Measurements from ENCODE around the gene PNLDC1.
"Not testable (repeated sequence)": the region's sequence is repeated elsewhere in the genome, so short reads cannot be mapped to it uniquely, and the experiment has no call there.

PNLDC1 gene

DNA sequence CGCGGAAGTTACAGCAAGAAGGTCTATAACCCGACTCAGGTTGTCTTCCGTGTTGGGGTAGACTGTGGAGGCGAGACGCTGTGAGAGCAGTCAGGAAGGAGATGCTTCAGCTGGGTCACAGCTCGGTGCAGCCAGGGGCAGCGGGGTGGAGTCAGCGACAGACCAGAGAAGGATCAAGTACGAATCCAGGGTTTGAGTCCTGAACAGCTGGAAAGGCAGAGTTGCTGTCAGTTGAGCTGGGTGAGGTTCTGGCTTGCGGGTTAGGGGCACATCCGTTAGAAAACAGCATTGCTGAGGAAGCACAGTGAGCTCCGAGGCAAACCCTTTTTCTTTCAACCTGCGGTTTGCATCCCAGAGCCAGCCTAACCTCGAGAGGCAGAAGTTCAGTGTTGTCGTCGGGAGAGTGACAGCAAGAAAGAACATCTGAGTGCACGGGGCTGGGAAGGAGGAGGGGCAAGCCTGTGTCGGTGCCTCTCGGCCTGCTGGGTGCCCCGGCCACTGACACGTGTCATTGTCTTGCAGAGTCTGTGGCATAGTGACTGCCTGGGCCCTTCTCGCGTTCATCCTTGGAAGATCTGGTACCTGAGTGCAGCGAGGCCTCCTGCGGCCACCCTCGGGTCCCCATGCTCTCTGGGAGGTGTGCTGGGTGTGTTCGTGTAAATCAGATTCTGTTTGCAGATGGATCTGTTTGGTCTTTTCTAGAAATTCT lies 20.0 kb downstream of the PNLDC1 start:
- DNase-seq (ENCODE audit: low read depth, low spot score), result no peak

DNA sequence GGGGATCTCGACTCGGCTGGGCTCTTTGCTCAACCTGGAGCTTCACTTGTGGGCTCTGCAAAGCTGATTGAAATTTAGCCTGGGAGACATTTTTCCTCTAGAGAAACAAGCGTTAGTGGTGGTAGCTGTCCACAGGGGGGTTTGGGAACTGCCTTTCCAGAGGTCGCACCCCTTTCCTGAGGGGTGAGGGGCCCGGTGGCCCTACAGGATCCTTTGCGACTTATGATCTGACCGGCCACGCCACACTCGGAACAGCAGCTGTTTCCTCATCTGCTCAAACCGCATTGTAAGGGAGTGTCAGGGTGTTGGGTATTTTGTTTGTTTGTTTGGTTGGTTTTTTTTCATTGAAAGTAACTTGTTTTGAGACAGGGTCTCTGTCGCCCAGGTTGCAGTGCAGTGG lies 21.0 kb downstream of the PNLDC1 start:
- no peak for DNase-seq (ENCODE audit: low read depth, low spot score)

DNA sequence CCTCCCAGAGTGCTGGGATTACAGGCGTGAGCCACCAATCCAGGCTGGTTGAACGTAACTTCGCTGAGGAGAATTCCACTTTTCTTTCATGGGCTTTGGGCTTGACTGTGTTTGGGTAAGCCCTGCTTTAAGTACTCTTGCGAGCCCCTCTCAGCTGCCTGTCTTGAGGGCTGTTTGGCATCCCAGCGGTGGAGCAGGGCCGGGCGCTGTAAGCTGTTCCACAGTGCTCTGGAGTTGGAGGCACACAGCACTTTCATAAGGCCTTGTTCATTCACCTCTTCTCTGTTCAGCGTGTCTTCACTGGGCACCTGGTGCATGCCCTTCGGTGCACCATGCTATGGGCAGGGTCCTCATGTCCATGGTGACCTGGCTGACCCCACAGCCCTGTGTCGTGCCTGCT lies 21.6 kb downstream of the PNLDC1 start:
- DNase-seq (ENCODE audit: low read depth, low spot score), result no peak

DNA sequence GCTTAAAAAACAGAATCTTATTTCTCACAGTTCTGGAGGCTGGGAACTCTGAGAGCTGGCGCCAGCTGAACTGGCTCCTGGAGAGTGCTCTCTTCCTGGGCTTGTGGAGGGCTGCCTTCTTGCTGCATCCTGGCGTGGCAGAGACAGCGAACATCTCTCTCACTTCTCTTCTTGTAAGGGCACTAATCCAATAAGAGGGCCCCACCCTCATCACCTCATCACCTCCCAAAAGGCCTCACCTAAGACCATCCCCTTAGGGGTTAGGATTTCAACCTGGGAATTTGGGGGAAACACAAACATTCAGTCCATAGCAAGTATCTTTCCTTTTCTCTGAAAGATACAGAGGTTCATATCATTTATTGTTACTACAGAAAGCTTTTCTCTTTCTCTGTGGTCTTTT lies 23.9 kb downstream of the PNLDC1 start:
- no peak for DNase-seq (ENCODE audit: low read depth, low spot score)

DNA sequence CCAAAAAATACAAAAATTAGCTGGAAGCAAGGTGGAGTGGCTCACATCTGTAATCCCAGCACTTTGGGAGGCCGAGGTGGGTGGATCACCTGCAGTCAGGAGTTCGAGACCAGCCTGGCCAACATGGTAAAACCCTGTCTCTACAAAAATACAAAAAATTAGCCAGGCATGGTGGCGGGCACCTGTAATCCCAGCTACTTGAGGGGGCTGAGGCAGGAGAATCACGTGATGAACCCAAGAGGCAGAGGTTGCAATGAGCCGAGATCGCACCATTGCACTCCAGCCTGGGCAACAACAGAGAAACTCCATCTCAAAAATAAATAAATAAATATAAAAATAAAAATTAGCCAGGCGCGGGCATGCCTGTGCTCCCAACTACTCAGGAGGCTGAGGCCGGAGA lies 24.6 kb downstream of the PNLDC1 start:
- DNase-seq (ENCODE audit: low read depth, low spot score), result not testable (repeated sequence)

DNA sequence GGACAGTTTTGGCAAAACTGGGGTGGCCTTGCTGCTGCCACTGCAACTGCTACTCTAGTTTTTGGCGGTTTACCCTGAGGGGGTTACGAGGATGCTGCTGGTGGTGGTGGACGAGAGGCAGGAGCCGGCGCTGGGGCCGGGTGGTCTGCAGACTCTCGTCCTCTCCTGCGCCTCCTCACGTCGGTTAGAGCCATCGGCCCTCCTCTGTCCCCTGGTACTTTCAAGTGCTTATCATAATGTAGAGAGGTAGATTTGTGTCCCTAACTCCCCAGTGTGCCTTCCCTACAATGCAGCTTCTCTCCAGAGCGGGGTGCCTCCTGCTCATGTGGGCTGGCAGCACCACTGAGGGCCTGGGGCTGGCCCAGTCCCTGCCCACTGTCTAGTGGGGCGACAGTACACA lies 25.9 kb downstream of the PNLDC1 start:
- DNase-seq (ENCODE audit: low read depth, low spot score), result no peak

DNA sequence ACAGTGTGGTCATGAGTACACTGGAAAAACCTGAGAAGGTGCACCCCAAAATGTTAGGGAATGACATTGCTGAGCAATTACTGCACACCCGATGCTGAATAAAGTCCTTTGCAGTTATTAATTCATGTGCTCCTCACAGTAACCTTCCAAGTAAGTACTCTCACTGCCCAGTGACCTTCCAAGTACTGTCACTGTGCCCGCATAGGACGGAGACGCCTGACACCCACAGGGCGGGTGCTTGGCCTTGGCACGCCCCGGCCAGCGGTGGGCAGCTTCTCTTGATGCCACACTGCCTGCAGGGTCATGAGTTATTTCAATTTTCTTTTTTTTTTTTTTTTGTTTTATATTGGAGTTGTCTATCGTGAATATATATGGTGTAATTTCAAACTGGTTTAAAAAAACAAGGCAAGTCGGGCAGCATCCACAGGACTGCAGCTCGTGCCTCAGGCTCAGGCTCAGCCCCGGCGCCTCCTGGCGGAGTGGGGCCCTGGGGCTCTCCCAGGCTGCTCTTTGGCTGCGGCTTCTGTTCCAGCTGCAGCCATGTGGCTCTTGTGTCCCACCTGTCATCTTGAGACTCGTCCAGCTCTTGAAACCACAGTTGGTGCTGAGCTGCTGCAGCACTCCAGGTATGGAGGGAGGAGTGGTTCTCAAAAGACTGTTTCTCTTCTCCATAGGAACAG lies 27.0 kb downstream of the PNLDC1 start:
- no peak for DNase-seq (ENCODE audit: low read depth, low spot score)

DNA sequence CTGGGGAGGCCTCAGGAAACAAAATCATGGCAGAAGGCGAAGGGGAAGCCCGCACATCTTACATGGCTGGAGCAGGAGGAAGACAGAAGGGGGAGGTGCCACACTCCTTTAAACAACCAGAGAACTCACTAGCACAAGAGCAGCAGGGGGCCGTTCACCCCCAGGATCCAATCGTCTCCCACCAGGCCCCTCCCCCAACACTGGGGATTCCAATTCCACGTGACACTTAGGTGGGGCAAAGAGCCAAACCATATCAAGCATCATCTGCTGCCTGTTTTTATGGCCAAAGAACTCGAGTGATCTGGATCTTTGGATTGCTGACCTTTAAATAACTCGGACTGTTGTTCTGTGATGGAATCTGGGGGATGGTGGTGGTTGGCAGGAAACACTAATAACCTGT lies 28.0 kb downstream of the PNLDC1 start:
- no peak for DNase-seq (ENCODE audit: low read depth, low spot score)

DNA sequence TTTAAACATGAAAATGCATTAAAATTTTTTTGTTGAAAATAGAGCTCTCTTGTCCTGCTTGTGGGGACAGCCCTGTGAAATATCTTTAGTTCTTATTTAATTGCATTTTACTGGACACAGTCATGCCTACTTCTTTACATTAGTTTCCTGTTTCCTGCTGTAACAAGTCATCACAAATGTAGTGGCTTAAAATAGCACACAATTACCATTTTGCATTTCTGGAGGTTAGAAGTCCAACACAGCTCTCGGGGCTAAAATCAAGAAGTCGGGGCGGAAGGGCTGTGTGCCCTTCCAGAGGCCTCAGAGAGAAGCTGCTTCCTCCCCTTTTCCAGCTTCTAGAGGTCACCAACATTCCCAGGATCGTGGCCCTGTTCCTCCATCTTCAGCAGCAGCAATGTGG lies 29.4 kb downstream of the PNLDC1 start:
- DNase-seq (ENCODE audit: low read depth, low spot score), result no peak

DNA sequence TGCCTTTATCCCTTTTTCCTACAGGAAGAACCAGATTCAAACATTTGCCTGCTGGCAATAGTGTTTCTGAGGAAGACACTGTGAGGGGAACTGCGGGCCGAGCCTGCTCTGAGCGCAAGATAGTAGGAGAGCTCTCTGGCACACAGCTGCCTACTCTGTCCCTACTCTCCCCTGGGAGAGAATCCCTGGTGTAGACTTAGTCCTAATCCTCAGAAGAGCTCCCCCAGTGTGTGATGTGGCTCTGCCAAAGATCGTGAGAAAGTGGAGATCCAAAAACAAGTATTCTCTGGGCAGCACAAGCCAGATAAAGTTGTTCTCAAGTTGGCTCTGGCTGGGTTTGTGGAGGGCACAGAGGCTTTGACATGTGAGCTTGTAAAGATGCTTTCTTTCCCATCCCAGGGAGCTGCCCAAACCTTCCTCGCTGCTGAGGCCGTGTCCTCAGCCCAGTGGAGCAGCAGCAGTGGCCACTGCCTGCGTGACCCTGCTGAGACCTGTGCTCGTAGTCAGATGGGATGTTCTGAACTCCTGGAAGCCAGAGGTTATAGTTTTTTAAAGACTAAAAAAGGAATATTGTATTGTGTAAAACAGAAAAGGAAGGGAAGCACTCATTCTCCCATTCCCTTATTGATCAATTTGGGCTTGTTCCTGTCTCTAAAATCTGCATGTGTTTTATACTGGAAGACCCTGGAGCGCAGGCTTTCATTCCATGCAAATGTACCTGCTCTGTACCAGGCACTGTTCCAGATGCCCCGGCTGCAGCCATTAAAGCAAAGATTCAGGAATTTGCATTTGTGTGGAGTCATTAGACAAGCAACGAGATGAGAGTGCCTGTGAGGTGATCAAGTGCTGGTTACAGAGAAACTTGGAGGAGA lies 30.7 kb downstream of the PNLDC1 start:
- no peak for DNase-seq (ENCODE audit: low read depth, low spot score)

DNA sequence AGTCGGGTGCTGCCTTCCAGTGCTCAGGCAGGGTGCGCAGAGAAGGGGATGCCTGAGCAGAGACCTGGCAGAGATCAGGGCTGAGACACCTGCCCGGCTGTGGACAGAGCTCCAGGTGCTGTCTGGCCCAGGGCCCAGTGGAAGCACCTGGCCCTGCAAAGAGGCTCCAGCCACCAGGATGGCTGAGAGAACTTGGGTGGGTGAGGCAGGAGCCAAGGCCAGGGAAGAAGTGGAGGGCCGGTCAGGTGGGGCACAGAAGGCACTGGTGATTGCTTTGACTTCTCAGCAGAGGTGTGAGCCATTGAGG lies 31.2 kb downstream of the PNLDC1 start:
- no peak for DNase-seq (ENCODE audit: low read depth, low spot score)

DNA sequence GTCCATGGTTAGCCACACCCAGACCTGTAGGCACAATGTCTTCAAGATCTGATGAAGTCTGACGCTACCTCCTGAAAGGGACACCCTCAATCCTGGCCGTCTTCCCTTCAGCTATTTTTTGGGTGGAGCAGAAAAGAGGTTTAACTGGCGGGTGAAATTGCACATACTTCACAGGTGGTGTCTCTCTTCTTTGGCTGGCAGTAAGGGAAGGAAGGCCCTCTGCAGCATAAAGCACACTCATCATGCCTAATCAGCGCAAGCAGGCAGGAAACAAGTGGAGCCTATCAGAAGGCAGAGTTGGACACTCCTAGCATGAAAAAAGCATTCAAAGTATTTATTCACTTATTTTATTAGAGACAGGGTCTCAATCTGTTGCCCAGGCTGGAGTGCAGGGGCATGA lies 32.9 kb downstream of the PNLDC1 start:
- no peak for DNase-seq (ENCODE audit: low read depth, low spot score)

DNA sequence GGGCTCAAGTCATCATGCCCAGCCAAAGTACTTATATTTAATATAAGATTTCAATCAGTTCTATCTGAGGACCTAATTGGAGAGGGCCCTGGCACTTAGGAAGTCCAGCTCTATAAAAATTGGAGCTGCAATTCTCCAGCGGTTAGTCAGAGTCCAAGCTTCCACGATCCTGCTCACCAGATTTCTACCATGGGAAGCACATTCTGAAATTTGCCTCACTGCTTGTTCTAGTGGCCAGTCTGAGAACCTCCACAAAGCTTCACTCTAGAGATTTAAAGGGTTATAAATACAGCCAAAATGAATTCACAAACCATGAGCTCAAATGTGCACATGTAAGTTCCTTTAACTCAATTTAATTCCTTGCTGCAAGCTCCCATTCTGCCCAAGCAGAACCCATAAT lies 33.5 kb downstream of the PNLDC1 start:
- DNase-seq (ENCODE audit: low read depth, low spot score), result no peak

DNA sequence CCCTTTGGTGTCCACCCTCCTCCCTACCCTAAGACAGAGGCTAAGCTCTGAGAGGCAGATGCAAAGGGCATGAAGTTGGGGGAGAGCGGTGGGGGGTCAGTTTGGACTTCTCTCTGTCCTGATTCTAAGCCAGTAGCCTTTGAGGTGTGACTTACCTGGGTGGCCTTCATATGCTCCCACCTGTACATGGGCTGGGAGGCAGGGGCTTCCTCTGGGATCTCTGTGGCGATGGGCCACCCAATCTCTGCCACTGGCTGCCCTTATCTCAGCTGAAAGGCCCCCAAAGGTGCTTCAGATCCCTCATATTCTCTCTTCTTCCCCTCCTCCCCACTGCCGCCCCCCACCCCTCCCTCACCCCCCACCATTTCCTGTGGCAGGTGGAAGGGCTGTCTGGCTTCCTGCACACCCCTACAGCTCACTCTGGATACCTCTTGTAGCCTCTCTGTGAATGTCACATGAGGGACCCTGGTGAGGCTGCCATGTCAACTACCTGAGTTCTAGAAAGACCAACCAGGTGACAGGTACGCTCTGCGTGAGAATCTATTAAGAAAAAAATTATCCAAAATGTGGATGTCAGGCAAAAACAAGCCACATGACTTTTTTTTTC lies 34.0 kb downstream of the PNLDC1 start:
- DNase-seq (ENCODE audit: low read depth, low spot score), result no peak

DNA sequence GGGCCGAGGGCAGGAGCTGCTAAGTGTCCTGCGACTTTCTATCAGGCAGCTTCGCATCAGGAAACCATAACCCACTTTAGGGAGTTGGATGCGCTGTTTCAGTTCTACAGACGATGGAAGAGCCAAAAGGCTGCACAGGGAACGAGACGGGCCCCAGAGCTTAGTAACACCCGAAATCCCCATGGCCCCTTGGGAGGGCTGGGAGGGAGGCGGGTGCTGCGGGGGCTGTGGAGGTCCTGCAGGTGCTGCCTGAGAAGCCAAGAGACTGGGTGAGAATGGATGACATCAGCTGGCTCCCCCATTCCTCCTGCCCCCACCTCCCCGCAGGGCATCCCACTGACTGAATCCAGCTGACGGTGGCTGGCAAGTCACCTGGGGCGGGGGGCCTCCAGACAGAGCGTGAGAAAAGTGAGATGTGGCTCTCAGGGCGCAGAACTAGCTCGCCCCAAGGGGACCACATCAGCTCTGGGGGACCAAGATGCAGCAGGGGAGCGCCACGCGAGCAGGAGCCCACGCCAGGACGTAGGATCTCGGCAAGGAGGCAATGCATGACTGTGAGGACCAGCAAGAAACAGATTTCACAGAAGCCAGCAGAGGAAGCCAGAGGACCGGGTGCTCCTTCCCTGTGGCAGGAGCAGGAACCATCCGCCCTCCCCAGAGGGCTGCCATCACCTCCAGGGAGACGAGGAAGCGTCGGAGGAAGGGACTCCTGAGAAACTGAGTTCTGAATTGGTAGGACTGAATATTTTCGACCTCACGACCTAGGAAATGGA lies 36.8 kb downstream of the PNLDC1 start:
- DNase-seq (ENCODE audit: low read depth, low spot score), result no peak

DNA sequence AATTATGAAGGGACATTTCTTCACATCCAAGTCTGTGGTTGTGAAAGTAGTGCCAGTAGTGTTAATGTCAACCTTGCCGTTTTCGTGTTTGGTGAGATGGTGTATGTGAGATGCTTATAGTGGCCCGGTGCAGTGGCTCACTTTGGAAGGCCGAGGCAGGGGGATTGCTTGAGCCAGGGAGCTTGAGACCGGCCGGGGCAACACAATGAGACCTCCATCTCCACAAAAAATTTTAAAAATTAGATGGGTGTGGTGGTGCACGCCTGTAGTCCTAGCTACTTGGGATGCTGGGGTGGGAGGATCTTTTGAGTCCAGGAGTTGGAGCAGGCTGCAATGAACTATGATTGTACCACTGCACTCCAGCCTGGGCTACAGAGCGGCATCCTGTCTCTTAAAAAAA lies 37.4 kb downstream of the PNLDC1 start:
- no peak for DNase-seq (ENCODE audit: low read depth, low spot score)

DNA sequence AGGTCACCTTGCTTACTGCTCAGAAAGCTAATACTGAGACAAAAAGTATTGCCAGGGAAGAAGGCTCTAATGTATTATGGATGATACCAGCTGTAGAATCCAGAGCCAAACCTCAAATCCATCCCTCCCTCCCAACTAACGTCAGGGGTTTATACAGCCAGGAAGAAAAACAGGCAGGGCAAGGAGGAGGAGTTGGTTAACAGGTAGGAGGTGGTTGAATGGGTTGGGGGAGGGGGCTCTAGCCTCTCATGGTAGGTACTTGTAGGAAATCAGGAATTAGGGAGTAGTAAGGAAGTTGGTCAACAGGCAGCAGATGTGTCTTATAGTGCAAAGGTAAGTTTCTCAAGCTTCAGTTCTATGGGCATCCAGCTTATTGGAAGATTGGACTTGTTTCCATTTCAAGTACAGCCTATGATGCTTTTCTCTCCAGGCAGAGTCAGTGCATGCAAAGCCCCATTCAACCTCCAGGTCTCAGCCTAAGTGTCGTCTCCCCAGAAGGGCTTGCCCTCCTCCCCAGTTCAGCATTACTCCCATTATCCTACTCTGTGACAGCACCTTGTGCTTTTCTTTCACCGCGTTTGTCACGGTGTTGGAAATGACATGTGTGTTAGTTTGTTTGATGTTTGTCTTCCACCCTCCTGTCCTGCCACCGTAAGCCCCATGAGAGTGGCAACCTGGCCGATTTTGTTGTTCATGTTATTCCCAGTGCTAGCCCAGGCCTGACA lies 38.1 kb downstream of the PNLDC1 start:
- no peak for DNase-seq (ENCODE audit: low read depth, low spot score)

DNA sequence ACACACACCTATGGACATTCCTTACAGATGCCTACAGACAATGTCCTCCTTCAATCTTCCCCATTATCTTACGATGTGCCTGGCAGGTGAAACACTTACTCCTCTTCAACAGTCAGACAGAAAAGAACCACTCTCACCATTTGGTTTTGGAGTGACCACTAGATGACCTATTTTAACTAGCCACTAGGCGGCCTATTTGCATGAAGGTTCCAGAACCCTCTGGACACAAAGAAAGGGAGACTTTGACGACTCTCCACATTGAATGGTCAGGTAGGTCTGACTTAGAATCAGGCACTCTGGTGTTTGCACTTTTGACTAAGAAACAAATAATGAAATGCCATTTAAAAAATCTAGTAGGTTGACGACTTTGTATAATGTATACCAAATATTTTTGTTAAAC lies 42.0 kb downstream of the PNLDC1 start:
- no peak for DNase-seq (ENCODE audit: low read depth, low spot score)

DNA sequence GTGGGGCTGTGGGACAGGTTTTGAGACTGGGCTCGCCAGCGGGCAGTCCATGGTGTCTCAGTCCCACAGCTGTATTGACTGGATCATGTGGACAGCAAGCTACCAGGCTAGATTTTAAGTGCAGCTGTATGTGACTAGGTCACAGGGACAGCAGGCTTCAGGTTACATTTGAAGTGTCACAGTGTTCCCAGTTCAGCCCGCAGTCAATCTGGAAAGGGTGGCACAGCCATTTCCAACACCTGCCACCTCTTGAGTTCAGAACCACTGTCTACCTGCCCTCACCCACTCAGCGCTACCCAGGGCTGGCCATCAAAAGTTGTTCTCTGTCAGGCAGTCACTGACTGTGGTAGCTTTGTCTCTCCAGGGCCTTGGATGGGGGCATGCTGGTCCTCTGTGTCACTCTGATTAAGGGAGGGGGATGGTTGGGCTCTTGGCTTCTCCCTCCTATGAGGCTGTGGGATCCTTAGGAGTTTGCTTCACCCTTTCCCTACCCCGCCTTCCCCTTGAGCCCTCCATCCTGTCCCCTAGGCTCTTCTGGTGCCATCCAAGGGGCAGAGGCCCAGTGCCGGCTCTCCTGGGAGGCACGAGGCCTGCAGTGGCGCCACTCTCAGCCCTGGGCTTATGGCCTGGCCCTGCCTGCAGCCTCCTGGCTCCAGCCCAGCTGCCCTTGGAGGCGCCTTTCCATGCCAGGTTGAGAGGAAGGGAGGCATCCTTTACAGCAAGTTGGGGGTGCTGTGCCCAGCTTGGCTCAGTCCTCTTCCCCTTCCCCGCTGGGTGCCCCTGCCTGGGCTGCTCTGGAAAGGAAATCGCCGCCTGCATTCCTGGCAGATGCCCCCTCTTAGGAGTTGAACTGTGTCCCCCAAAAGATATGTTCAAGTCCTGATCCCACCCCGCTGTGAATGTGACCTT lies 44.9 kb downstream of the PNLDC1 start:
- no peak for DNase-seq (ENCODE audit: low read depth, low spot score)

DNA sequence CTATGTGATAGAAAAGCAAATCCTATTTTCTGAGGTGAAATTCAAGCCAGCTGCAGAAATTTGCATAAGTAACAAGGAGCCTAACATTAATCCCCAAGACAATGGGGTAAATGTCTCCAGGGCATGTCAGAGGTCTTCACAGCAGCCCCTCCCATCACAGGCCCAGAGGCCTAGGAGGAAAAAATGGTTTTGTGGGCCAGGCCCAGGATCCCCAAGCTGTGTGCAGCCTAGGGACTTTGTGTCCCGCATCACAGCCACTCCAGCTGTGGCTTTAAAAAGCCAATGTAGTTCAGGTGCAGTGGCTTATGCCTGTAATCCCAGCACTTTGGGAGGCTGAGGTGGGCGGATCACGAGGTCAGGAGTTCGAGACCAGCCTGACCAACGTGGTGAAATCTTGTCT lies 48.5 kb downstream of the PNLDC1 start:
- not testable (repeated sequence) for DNase-seq (ENCODE audit: low read depth, low spot score)
